ENCODE results near the gene TTC28.

TTC28 gene

GRCh38 chr22:28047740-28048139 lies 631.9 kb downstream of the TTC28 start:
- Histone ChIP-seq H3K27me3 (ENCODE audit: low read length) (no peaks in the 10 kb centered on the region), H3K4me3 (ENCODE audit: insufficient read depth, low read length, poor library complexity, severe bottlenecking) (no peak overlapping the region), H3K79me2 (ENCODE audit: insufficient read depth, low read length) (no peaks in the 10 kb centered on the region), H3K9me3 (ENCODE audit: insufficient read depth, low read length) (no peaks in the 10 kb centered on the region), H3F3A (ENCODE audit: insufficient read depth) (no peaks in the 10 kb centered on the region), H4K20me1 (ENCODE audit: low read depth, low read length) (no peaks in the 10 kb centered on the region), H3K36me3 (ENCODE audit: low read length) (no peaks in the 10 kb centered on the region), H3K9me2 (replicated peaks; ENCODE audit: insufficient read depth, low read length) (no peaks in the 10 kb centered on the region), H3K4me2 (ENCODE audit: low read depth, low read length, poor library complexity, severe bottlenecking) (no peak overlapping the region), H3K9ac (ENCODE audit: low read length) (no peak overlapping the region), H3K27ac (ENCODE audit: low read depth, low read length) (no peak overlapping the region), H2AFZ (ENCODE audit: low read depth, low read length, severe bottlenecking) (no peak overlapping the region)
- TF ChIP-seq, protein P1, sequence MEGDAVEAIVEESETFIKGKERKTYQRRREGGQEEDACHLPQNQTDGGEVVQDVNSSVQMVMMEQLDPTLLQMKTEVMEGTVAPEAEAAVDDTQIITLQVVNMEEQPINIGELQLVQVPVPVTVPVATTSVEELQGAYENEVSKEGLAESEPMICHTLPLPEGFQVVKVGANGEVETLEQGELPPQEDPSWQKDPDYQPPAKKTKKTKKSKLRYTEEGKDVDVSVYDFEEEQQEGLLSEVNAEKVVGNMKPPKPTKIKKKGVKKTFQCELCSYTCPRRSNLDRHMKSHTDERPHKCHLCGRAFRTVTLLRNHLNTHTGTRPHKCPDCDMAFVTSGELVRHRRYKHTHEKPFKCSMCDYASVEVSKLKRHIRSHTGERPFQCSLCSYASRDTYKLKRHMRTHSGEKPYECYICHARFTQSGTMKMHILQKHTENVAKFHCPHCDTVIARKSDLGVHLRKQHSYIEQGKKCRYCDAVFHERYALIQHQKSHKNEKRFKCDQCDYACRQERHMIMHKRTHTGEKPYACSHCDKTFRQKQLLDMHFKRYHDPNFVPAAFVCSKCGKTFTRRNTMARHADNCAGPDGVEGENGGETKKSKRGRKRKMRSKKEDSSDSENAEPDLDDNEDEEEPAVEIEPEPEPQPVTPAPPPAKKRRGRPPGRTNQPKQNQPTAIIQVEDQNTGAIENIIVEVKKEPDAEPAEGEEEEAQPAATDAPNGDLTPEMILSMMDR (IDR thresholded peaks at IDR 0.05; ENCODE audit: insufficient read depth, low read length, poor library complexity, severe bottlenecking), result no peak
- TF ChIP-seq EZH2phosphoT487 (conservative IDR thresholded peaks at IDR 0.05; ENCODE audit: low read length), result no peak

DNA sequence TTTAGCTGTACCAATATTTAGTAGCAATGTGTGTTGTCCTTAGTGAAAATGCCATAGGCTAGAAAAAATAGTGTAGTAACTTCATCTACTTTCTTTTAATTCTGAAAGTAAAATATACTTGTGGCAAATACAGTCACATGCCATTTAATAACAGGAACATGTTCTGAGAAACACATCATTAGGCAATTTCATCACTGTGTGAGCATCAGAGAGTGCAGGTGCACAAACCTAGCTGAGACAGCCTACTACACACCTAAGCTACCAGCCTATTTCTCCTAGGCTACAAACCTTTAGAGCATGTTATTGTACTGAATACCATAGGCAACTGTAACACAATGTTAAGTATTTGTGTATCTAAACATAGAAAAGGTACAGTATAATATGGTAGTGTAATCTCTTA lies 633.5 kb downstream of the TTC28 start:
- TF ChIP-seq, protein P1 (IDR thresholded peaks at IDR 0.05; ENCODE audit: insufficient read depth, low read length, poor library complexity, severe bottlenecking), result no peak
- no peak for TF ChIP-seq EZH2phosphoT487 (conservative IDR thresholded peaks at IDR 0.05; ENCODE audit: low read length)
- Histone ChIP-seq H3F3A (ENCODE audit: insufficient read depth) (no peaks in the 10 kb centered on the region), H3K36me3 (ENCODE audit: low read length) (no peaks in the 10 kb centered on the region)

DNA sequence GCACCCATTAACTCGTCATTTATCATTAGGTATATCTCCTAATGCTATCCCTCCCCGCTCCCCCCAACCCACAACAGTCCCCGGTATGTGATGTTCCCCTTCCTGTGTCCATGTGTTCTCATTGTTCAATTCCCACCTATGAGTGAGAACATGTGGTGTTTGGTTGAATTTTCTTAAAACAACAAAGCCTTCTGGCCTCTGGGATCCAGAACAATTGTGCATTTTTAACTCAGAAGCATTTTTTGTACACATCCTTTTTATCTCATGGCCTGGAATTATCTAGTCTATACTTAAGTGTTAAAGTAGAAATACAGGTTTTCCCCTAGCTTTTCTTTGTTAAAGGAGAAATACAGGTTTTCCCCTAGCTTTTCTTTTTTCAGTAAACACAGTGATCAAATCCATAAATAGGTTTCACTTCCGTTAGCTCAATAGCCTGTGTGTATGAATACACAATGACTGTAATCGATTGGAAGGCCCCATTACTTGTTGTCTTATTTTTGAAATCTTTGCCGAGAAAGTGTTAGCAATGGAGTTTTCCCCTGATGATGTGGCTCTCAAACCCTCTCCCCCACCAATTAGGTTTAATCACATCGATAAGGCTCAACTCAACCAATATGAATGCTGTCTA lies 635.0 kb downstream of the TTC28 start:
- no peaks in the 10 kb centered on the region for H3K79me2 ChIP-seq (ENCODE audit: insufficient read depth, low read length)
- H3K27me3 ChIP-seq (ENCODE audit: low read length), result no peaks in the 10 kb centered on the region
- no peaks in the 10 kb centered on the region for H3K9me3 ChIP-seq (ENCODE audit: insufficient read depth, low read length)
- TF ChIP-seq EZH2phosphoT487 (conservative IDR thresholded peaks at IDR 0.05; ENCODE audit: low read length), result no peak
- TF ChIP-seq, protein P1 (IDR thresholded peaks at IDR 0.05; ENCODE audit: insufficient read depth, low read length, poor library complexity, severe bottlenecking), result no peak
- no peak overlapping the region for H3K4me2 ChIP-seq (ENCODE audit: low read depth, low read length, poor library complexity, severe bottlenecking)
- H3K36me3 ChIP-seq (ENCODE audit: low read length), result no peaks in the 10 kb centered on the region
- H3K4me3 ChIP-seq (ENCODE audit: insufficient read depth, low read length, poor library complexity, severe bottlenecking), result no peak overlapping the region
- no peaks in the 10 kb centered on the region for H3K9me2 ChIP-seq (replicated peaks; ENCODE audit: insufficient read depth, low read length)
- H4K20me1 ChIP-seq (ENCODE audit: low read depth, low read length), result no peaks in the 10 kb centered on the region
- no peak overlapping the region for H3K9ac ChIP-seq (ENCODE audit: low read length)
- H3K27ac ChIP-seq (ENCODE audit: low read depth, low read length), result no peak overlapping the region
- no peak overlapping the region for H2AFZ ChIP-seq (ENCODE audit: low read depth, low read length, severe bottlenecking)
- no peaks in the 10 kb centered on the region for H3F3A ChIP-seq (ENCODE audit: insufficient read depth)

More for the DNA sequence above, 633.5 kb downstream of the TTC28 start:
- Histone ChIP-seq H3K9me3 (ENCODE audit: insufficient read depth, low read length) (no peaks in the 10 kb centered on the region), H3K4me3 (ENCODE audit: insufficient read depth, low read length, poor library complexity, severe bottlenecking) (no peak overlapping the region), H3K4me2 (ENCODE audit: low read depth, low read length, poor library complexity, severe bottlenecking) (no peak overlapping the region), H2AFZ (ENCODE audit: low read depth, low read length, severe bottlenecking) (no peak overlapping the region), H3K27ac (ENCODE audit: low read depth, low read length) (no peak overlapping the region), H3K79me2 (ENCODE audit: insufficient read depth, low read length) (no peaks in the 10 kb centered on the region), H3K27me3 (ENCODE audit: low read length) (no peaks in the 10 kb centered on the region), H3K9ac (ENCODE audit: low read length) (no peak overlapping the region), H3K9me2 (replicated peaks; ENCODE audit: insufficient read depth, low read length) (no peaks in the 10 kb centered on the region), H4K20me1 (ENCODE audit: low read depth, low read length) (no peaks in the 10 kb centered on the region)

All from SU-DHL-6 (cell line).